Fibroblast of lung (primary cell): ENCODE results near the gene CD2AP.

Experiments
- CTCF ChIP-seq, 2 donors: IDR thresholded peaks in 1 of 2; conservative IDR thresholded peaks in 1 of 2; 1 replicate in 1 of 2; 2 replicates in 1 of 2; pipeline ENCODE4 v1.5.1; 2011 to 2012; ENCODE audit warnings: low read length in 2 of 2, control low read depth in 1 of 2, inconsistent platforms in 1 of 2, low read depth in 1 of 2, mild to moderate bottlenecking in 1 of 2
- EZH2 ChIP-seq: IDR thresholded peaks from 2 replicates; pipeline ENCODE4 v1.5.1; 2012; ENCODE audit warnings: low read length, control low read depth, mild to moderate bottlenecking; ENCODE audit errors: missing control alignments

GRCh38 chr6:47451162-47451561 is 26.4 kb upstream of the CD2AP start:
- TF ChIP-seq CTCF (conservative IDR thresholded peaks at IDR 0.05 in 1 of 2, IDR thresholded peaks at IDR 0.05 in 1 of 2; ENCODE audit: low read depth in 1 of 2, low read length in 2 of 2) (no peak), EZH2 (no peak)
